ENCODE results near the gene CCDC85C.

Gene CCDC85C

GRCh38 chr14:99560922-99561683, 42.9 kb downstream of the CCDC85C start:
- no peak overlapping the region for H3K4me3 Mint-ChIP-seq
- DNase-seq (ENCODE audit: low spot score) = no peak
- H3K27me3 Mint-ChIP-seq (ENCODE audit: low read depth) = no peaks in the 10 kb centered on the region
- no peaks in the 10 kb centered on the region for H3K36me3 Mint-ChIP-seq (ENCODE audit: low read depth)
- H3K27ac Mint-ChIP-seq = no peak overlapping the region
- no peaks in the 10 kb centered on the region for H3K9me3 Mint-ChIP-seq
- no peaks in the 10 kb centered on the region for H3K4me1 Mint-ChIP-seq (ENCODE audit: low read depth)

GRCh38 chr14:99560403-99560802, 43.6 kb downstream of the CCDC85C start:
- no peaks in the 10 kb centered on the region for H3K9me3 Mint-ChIP-seq
- no peak overlapping the region for H3K27ac Mint-ChIP-seq
- H3K4me3 Mint-ChIP-seq = no peak overlapping the region
- no peaks in the 10 kb centered on the region for H3K36me3 Mint-ChIP-seq (ENCODE audit: low read depth)
- no peaks in the 10 kb centered on the region for H3K4me1 Mint-ChIP-seq (ENCODE audit: low read depth)
- no peaks in the 10 kb centered on the region for H3K27me3 Mint-ChIP-seq (ENCODE audit: low read depth)
- DNase-seq (ENCODE audit: low spot score) = no peak

DNA sequence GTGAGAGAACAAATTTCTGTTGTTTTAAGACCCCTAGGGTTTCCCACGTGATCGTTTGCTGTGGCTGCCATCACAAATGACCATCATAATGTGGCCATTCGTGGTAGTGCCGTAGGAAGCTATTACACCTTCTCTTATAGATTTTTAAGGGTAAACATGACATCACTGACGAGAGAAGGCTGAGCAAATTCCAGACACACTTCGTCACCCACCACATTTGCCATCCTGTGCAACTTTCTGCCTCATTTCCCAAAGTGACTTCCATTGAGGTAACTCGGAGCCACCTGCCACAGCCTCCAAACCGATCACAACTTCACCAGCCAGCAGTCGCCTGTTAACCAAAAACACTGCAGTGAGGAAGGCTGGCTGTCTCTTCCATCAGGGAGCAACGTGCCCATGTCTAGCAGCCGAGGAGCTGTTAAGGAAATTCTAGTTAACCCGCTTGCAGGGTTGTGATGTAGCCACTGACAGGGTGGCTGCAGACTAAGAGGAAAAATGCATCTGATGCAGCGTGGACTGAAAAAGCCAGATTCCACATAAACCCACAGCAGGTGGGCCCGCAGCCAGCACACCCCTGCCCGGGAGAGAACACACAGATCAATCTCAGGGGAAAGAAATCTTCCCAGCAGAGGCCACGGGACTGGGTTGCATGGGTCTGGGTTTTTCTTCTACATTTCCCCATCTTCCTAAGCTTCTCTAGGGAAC, 44.6 kb downstream of the CCDC85C start:
- H3K27me3 Mint-ChIP-seq (ENCODE audit: low read depth) = no peaks in the 10 kb centered on the region
- H3K4me1 Mint-ChIP-seq (ENCODE audit: low read depth) = no peaks in the 10 kb centered on the region
- H3K27ac Mint-ChIP-seq = no peak overlapping the region
- H3K36me3 Mint-ChIP-seq (ENCODE audit: low read depth) = no peaks in the 10 kb centered on the region
- no peaks in the 10 kb centered on the region for H3K9me3 Mint-ChIP-seq
- H3K4me3 Mint-ChIP-seq = no peak overlapping the region
- no peak for DNase-seq (ENCODE audit: low spot score)

DNA sequence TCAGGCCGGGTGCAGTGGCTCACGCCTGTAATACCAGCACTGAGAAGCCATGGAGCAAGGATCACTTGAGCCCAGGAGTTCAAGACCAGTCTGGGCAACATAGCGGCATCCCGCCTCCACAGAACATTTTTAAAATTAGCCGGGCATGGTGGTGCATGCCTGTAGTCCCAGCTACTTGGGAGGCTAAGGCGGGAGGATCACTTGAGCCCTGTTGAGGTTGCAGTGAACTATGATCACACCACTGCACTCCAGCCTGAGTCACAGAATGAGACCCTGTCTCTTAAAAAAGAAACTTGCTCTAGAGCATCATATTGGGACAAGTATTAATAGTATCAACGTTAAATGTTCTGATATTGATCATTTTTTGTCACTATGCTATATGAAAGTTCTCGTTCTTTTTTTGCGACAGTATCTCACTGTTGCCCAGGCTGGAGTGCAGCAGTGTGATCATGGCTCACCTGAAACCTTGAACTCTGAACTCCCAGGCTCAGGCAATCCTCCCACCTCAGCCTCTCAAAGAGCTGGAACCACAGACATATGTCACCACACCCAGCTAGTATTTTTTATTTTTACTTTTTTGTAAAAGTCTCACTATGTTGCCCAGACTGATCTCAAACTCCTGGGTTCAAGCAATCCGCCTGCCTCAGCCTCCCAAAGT, 47.7 kb downstream of the CCDC85C start:
- Mint-ChIP-seq H3K36me3 (ENCODE audit: low read depth) (no peaks in the 10 kb centered on the region), H3K9me3 (no peaks in the 10 kb centered on the region), H3K27ac (no peak overlapping the region), H3K4me3 (no peak overlapping the region), H3K27me3 (ENCODE audit: low read depth) (no peaks in the 10 kb centered on the region), H3K4me1 (ENCODE audit: low read depth) (no peaks in the 10 kb centered on the region)
- DNase-seq (ENCODE audit: low spot score) = no peak

GRCh38 chr14:99554757-99555531, 49.1 kb downstream of the CCDC85C start:
- no peak overlapping the region for H3K27ac Mint-ChIP-seq
- no peaks in the 10 kb centered on the region for H3K4me1 Mint-ChIP-seq (ENCODE audit: low read depth)
- no peak for DNase-seq (ENCODE audit: low spot score)
- H3K27me3 Mint-ChIP-seq (ENCODE audit: low read depth) = no peaks in the 10 kb centered on the region
- no peaks in the 10 kb centered on the region for H3K36me3 Mint-ChIP-seq (ENCODE audit: low read depth)
- no peak overlapping the region for H3K4me3 Mint-ChIP-seq
- no peaks in the 10 kb centered on the region for H3K9me3 Mint-ChIP-seq

DNA sequence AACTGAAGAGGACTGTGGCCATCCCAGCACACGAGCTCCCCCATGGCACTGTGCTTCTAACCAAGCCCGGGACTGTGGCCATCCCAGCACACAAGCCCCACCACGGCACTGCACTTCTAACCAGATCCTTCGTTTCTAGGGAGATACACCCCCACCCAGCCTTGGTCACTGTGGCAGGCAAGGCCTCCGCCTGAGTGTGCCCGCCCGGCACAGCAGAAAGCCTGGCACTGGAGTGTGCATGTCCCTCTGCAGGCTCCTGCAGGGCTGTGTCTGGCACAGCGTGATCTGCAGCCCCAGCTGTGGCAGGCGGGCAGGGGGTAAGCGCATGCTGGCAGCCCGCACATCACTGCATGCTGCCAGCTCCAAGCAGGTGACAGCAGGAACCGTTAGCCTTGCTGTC, 49.8 kb downstream of the CCDC85C start:
- no peak for DNase-seq (ENCODE audit: low spot score)
- Mint-ChIP-seq H3K4me1 (ENCODE audit: low read depth) (no peaks in the 10 kb centered on the region), H3K27me3 (ENCODE audit: low read depth) (no peaks in the 10 kb centered on the region), H3K27ac (no peak overlapping the region), H3K4me3 (no peak overlapping the region), H3K9me3 (no peaks in the 10 kb centered on the region), H3K36me3 (ENCODE audit: low read depth) (no peaks in the 10 kb centered on the region)

- DNase-seq (ENCODE audit: low spot score) = no peak
- Mint-ChIP-seq H3K27ac (no peak overlapping the region), H3K36me3 (ENCODE audit: low read depth) (no peaks in the 10 kb centered on the region), H3K4me1 (ENCODE audit: low read depth) (no peaks in the 10 kb centered on the region), H3K27me3 (ENCODE audit: low read depth) (no peaks in the 10 kb centered on the region), H3K4me3 (no peak overlapping the region), H3K9me3 (no peaks in the 10 kb centered on the region)
These were observed 51.3 kb downstream of the CCDC85C start for GRCh38 chr14:99552572-99553216.

DNA sequence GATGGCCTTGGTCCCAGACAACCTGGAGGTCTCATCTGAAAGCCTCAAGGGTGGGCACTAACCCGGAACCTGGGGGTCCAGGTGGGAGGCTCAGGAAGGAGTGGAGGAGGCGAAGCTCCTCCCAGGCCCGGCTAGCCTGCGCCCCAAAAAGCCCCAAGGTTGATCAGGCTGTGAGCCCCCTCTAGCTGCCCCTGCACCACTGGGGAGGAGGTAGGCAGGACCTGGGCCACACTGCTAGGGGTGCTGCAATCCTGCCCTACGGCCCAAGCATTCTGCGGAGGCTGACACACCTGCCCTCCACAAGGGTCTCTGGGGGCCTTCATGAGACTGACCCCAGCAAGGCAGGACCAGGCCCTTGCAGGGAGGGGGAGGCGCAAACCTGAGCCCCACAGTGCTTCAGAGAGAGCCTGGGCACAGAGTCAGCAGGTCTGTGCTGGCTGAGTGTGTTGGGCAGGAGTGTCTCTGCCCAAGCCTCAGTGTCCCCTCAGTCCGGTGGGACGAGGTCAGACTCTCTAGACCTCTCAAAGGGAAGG, 51.9 kb downstream of the CCDC85C start:
- H3K4me1 Mint-ChIP-seq (ENCODE audit: low read depth) = no peaks in the 10 kb centered on the region
- H3K27ac Mint-ChIP-seq = no peak overlapping the region
- H3K36me3 Mint-ChIP-seq (ENCODE audit: low read depth) = no peaks in the 10 kb centered on the region
- no peaks in the 10 kb centered on the region for H3K27me3 Mint-ChIP-seq (ENCODE audit: low read depth)
- no peak for DNase-seq (ENCODE audit: low spot score)
- H3K9me3 Mint-ChIP-seq = no peaks in the 10 kb centered on the region
- H3K4me3 Mint-ChIP-seq = no peak overlapping the region

DNA sequence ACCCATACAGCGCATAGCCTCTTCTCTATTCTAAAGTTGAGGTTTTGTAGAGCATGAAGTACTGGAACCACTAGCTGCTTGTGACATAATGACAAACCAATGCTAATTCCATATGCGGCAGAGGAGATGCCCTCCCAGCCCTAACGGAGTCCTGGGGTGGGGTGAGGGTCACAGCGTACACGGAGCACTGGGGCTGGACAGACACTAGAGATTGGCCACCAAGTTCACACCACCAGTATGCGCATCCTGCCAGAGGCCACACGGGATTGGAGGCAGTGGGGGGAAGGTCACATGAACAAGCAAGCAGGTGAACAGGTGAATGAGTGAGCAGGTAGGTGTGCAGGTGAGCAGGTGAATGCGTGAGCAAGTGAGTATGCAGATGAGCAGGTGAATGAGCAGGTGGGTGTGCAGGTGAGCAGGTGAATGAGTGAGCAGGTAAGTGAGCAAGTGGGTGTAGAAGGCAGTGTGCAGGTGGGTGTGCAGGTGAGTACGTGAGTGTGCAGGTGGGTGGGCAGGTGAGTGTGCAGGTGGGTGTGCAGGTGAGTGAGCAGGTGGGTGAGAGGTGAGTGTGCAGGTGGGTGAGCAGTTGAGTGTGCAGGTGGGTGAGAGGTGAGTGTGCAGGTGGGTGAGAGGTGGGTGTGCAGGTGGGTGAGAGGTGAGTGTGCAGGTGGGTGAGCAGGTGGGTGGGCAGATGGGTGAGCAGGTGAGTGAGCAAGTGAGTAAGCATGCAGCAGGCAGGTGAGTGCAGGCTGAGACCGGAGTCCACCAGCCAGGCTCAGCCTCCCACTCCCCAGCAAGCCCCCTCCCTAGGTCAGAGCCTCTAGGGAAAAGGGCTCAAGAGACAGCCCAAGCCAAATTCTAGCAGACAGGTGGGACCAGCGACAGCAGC, 52.7 kb downstream of the CCDC85C start:
- H3K27me3 Mint-ChIP-seq (ENCODE audit: low read depth) = no peaks in the 10 kb centered on the region
- no peak overlapping the region for H3K27ac Mint-ChIP-seq
- no peaks in the 10 kb centered on the region for H3K9me3 Mint-ChIP-seq
- no peak for DNase-seq (ENCODE audit: low spot score)
- H3K4me3 Mint-ChIP-seq = no peak overlapping the region
- no peaks in the 10 kb centered on the region for H3K4me1 Mint-ChIP-seq (ENCODE audit: low read depth)
- no peaks in the 10 kb centered on the region for H3K36me3 Mint-ChIP-seq (ENCODE audit: low read depth)

DNA sequence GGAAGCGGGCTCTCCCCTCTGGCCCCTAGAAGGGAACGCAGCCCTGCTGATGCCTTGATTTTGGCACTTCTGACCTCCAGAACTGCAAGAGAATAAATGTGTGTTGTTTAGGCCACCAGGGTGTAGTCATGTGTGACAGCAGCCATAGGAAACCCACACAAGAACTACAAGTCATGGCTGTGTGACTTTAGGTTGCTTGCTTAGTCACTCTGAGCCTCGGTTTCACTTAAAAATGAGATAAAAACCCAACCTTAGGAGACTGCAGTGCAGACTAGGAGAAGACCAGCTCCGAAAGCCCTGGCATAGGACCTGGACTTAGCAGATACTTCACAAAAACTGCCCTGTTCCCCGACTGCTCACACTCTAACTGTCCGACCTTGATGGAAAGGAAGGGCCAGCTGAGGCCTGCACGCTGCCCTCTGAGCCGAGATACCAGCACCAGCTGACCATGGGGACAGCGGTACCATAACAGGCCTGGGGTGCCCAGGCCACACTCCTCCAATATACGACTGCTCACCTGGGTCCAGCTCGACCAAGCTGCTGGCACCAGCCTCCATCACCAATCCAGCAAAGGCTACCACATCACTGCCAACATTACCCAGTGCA, 53.5 kb downstream of the CCDC85C start:
- no peak overlapping the region for H3K27ac Mint-ChIP-seq
- no peaks in the 10 kb centered on the region for H3K9me3 Mint-ChIP-seq
- H3K4me3 Mint-ChIP-seq = no peak overlapping the region
- no peaks in the 10 kb centered on the region for H3K36me3 Mint-ChIP-seq (ENCODE audit: low read depth)
- no peak for DNase-seq (ENCODE audit: low spot score)
- H3K4me1 Mint-ChIP-seq (ENCODE audit: low read depth) = no peaks in the 10 kb centered on the region
- H3K27me3 Mint-ChIP-seq (ENCODE audit: low read depth) = no peaks in the 10 kb centered on the region

- DNase-seq (ENCODE audit: low spot score) = no peak
- no peaks in the 10 kb centered on the region for H3K27me3 Mint-ChIP-seq (ENCODE audit: low read depth)
- no peaks in the 10 kb centered on the region for H3K4me1 Mint-ChIP-seq (ENCODE audit: low read depth)
- no peak overlapping the region for H3K27ac Mint-ChIP-seq
- H3K9me3 Mint-ChIP-seq = no peaks in the 10 kb centered on the region
- H3K36me3 Mint-ChIP-seq (ENCODE audit: low read depth) = no peaks in the 10 kb centered on the region
- no peak overlapping the region for H3K4me3 Mint-ChIP-seq
These were observed 54.3 kb downstream of the CCDC85C start for GRCh38 chr14:99549684-99550083.

DNA sequence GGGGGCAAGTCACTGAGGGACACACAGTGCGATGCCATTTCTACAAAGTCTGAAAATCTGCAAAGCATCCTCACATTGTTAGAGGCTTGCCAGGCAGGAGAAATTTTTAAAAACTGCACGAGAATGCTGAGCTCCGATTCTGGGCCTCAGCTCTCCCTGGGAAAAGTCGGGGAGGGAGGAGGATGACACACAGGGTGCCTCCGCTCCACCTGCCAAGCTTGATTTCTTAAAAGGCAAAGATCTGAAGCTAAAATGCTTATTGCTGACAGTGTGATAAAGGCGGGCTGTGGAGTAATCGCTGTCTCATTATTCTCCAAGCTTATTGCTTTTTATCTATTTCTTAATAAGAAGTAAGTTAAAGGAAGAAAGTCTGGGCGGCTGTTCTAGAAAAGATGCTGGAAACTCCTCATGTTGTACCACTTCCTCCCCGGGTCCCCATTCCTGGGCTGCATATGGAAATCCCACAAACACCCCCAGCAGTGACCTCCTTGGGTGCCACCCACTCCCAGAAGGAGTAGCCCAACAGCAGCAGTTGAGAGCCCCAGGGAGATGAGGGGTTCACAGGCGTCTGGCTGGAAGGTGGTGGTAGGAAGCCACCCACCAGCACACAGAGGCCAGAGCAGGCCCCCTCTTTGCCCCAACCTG, 55.0 kb downstream of the CCDC85C start:
- no peaks in the 10 kb centered on the region for H3K36me3 Mint-ChIP-seq (ENCODE audit: low read depth)
- no peaks in the 10 kb centered on the region for H3K9me3 Mint-ChIP-seq
- no peak overlapping the region for H3K4me3 Mint-ChIP-seq
- H3K4me1 Mint-ChIP-seq (ENCODE audit: low read depth) = no peaks in the 10 kb centered on the region
- no peak overlapping the region for H3K27ac Mint-ChIP-seq
- no peaks in the 10 kb centered on the region for H3K27me3 Mint-ChIP-seq (ENCODE audit: low read depth)
- no peak for DNase-seq (ENCODE audit: low spot score)

All from T-helper 2 cell treated with Interferon-gamma antibody and Interleukin-4, amounts not matched to agents 5 μg/mL and 100 μg/mL, for 36 hours (primary cell).